Measurements from ENCODE around the gene OSTC.

The OSTC gene

DNA sequence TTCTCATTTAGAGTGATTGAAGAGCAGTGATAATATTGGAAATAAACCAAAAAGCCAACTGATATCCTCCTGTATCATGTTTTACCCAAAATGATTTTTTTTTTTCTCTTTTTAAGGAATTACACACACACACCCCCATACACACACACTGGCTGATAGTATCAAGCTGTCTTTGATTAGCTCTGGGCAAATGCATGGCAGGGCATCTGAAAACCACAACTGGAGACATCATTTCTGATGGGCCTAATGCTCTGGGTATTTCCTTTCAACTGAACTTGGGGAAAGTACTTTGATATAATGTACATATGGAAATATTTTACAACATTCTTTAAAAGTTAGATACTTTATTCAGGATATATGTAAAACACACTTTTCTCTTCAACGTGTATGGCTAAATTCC is 14.2 kb upstream of the OSTC start:
- TF ChIP-seq TAF1 (IDR thresholded peaks at IDR 0.05; ENCODE audit: low read depth, low read length) (no peak), POU2F2 (IDR thresholded peaks at IDR 0.05; ENCODE audit: low read depth, low read length) (no peak), POLR2A (IDR thresholded peaks at IDR 0.05; ENCODE audit: low read depth, low read length) (no peak), PAX5 (IDR thresholded peaks at IDR 0.05; ENCODE audit: insufficient read depth, low read length, severe bottlenecking) (no peak), SPI1 (IDR thresholded peaks at IDR 0.05; ENCODE audit: low read depth, low read length) (no peak), POLR2AphosphoS5 (IDR thresholded peaks at IDR 0.05; ENCODE audit: low read depth, low read length) (no peak)
- DNase-seq (ENCODE audit: insufficient read length, low spot score) (no peak), FAIRE-seq (no peak)

DNA sequence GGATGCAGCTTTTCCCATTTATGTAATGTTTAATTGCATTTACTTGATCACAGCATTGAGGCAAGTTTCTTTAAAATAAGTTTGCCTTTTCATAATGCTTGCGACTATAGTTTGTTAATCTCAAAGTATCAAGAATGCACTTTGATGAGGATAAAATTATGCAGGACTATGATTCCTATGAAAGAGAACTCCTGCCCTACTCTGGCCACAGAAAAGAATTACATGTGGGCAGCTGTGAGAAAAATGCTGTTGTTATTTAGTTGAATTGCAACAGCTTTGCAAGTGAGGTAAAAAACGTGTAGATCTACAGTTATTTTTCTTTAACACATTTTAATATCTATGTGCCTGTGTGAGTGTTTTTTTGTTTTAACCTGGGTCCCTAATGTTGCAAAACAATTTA is 12.5 kb upstream of the OSTC start:
- FAIRE-seq (no peak), DNase-seq (ENCODE audit: insufficient read length, low spot score) (no peak)
- TF ChIP-seq SPI1 (IDR thresholded peaks at IDR 0.05; ENCODE audit: low read depth, low read length) = no peak
- TF ChIP-seq PAX5 (IDR thresholded peaks at IDR 0.05; ENCODE audit: insufficient read depth, low read length, severe bottlenecking) = no peak

DNA sequence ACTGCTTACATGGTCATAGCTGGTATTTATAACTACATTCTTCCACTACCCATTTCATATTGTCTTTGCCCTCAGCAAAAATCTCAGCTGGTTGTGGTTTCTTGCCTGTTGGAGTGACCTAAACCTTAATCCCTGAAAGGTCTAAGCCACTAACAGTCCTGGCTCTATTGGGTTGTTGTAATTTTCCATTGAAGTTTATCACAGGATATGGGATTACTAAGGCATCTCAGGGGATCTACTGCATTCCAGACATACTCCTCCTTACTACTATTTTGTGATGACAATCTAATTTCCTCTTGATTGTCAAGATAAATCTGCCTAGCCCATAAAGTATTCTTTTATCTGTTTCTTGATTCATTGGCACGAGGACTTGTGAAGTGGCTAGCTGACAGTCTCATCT is 6.2 kb upstream of the OSTC start:
- TF ChIP-seq SPI1 (IDR thresholded peaks at IDR 0.05; ENCODE audit: low read depth, low read length) = no peak
- no peak for DNase-seq (ENCODE audit: insufficient read length, low spot score)
- no peak for FAIRE-seq

DNA sequence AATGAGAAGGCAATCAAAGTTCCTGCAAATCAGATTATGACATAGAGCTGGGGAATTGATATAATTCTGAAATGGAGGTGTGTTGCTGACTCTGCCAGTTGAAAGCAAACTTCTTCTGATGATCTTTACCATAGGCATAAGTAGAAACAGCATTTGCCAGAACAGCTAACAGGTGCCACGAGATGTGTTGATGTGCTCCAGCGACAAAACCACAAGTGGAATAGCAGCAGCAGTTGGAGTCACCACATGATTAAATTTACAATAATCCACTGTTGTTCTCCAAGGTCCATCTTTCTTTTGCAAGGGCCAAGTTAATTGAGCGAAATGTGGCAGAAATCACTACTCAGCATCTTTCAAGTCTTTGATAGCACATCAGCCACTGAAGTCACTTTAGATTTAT is 3.7 kb upstream of the OSTC start:
- peak; percentile 20 for FAIRE-seq
- DNase-seq (ENCODE audit: insufficient read length, low spot score) = no peak
- TF ChIP-seq SPI1 (IDR thresholded peaks at IDR 0.05; ENCODE audit: low read depth, low read length) = no peak
- no peak for TF ChIP-seq PAX5 (IDR thresholded peaks at IDR 0.05; ENCODE audit: insufficient read depth, low read length, severe bottlenecking)
- TF ChIP-seq POLR2A (IDR thresholded peaks at IDR 0.05; ENCODE audit: low read depth, low read length) = no peak
- no peak for TF ChIP-seq POU2F2 (IDR thresholded peaks at IDR 0.05; ENCODE audit: low read depth, low read length)
- TF ChIP-seq TAF1 (IDR thresholded peaks at IDR 0.05; ENCODE audit: low read depth, low read length) = no peak
- no peak for TF ChIP-seq POLR2AphosphoS5 (IDR thresholded peaks at IDR 0.05; ENCODE audit: low read depth, low read length)

DNA sequence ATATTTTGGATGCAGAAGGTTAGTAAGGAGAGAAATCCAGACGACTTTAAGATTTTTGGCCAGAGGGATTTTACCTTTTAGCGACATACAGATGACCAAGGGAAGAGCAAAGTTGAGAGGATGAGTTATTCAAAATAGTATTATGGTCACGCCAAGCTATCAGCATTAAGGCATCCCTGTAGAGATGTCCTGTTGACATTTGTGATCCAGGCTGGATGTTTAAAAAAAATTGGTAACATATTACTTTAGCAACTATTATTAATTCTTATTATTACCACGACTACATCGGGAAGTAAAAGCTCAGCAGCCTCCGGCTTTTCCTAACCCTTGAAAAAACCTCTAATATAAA is 562 bp upstream of the OSTC start:
- TF ChIP-seq POLR2AphosphoS5 (IDR thresholded peaks at IDR 0.05; ENCODE audit: low read depth, low read length) (no peak), SPI1 (IDR thresholded peaks at IDR 0.05; ENCODE audit: low read depth, low read length) (no peak), PAX5 (IDR thresholded peaks at IDR 0.05; ENCODE audit: insufficient read depth, low read length, severe bottlenecking) (no peak), TAF1 (IDR thresholded peaks at IDR 0.05; ENCODE audit: low read depth, low read length) (no peak), POU2F2 (IDR thresholded peaks at IDR 0.05; ENCODE audit: low read depth, low read length) (no peak), POLR2A (IDR thresholded peaks at IDR 0.05; ENCODE audit: low read depth, low read length) (no peak)
- DNase-seq (ENCODE audit: insufficient read length, low spot score) = no peak
- FAIRE-seq = no peak

DNA sequence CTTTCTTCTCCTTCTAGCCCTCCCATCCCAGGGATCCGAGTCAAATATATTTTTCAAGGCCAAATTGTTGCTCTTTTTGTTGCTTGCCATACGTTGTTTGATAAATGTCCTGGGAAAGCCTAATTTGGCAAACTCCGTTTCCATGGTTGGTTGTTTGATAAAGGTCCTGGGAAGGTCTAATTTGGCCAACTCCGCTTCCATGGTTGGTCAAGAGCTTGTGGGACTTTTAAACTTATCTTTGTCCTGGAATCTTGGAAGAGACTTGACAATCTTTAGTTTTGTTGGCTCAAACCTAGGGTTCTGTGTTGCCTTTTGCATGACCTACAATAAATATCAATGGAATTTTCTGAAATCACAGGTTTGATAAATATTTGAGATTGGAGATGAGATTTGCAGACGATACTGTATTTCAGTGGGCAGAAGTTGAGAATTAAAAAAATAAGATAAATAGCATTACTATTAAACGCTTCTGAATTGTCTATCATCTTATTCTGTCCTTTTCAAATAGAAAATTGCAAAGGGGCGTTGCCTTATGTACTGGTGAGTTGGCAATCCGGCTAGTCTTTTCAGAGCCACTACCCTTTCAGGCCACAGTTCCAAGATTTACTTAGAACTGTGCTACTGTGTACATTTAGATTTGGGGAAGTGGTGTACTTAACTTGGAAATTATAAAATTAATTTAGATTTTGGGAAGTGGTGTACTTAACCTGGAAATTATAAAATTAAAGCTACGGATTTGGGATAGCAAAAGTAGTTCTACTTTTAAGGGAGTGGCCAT is 804 bp downstream of the OSTC start:
- TF ChIP-seq POLR2A (IDR thresholded peaks at IDR 0.05; ENCODE audit: low read depth, low read length) (no peak), SPI1 (IDR thresholded peaks at IDR 0.05; ENCODE audit: low read depth, low read length) (peak; percentile 29; the same call in 1 of the 2 replicates), POU2F2 (IDR thresholded peaks at IDR 0.05; ENCODE audit: low read depth, low read length) (no peak), TAF1 (IDR thresholded peaks at IDR 0.05; ENCODE audit: low read depth, low read length) (no peak)
- peak; percentile 9 for FAIRE-seq
- no peak for DNase-seq (ENCODE audit: insufficient read length, low spot score)

DNA sequence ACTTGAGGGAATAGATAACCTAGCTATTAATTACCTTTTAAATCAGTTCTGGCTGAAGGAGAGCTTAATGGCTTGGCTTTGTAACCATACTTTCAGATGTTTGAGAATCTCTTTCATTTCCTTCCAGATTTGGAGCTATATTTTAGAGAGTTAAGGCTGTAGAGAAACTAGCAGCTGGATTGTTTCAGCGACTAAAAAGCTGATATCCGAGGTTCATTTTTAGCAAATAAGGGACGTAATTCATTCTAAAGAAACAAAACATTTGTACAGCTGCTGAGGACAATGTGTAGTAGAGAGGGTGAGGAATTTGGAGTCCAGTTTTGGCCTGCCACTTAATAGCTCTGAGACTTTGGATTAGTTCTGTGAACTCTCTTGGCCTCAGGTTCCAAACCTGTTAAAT is 12.2 kb downstream of the OSTC start:
- no peak for FAIRE-seq
- DNase-seq (ENCODE audit: insufficient read length, low spot score) = no peak
- TF ChIP-seq POLR2AphosphoS5 (IDR thresholded peaks at IDR 0.05; ENCODE audit: low read depth, low read length) (no peak), POU2F2 (IDR thresholded peaks at IDR 0.05; ENCODE audit: low read depth, low read length) (no peak), PAX5 (IDR thresholded peaks at IDR 0.05; ENCODE audit: insufficient read depth, low read length, severe bottlenecking) (no peak), POLR2A (IDR thresholded peaks at IDR 0.05; ENCODE audit: low read depth, low read length) (no peak), SPI1 (IDR thresholded peaks at IDR 0.05; ENCODE audit: low read depth, low read length) (no peak), TAF1 (IDR thresholded peaks at IDR 0.05; ENCODE audit: low read depth, low read length) (no peak)

DNA sequence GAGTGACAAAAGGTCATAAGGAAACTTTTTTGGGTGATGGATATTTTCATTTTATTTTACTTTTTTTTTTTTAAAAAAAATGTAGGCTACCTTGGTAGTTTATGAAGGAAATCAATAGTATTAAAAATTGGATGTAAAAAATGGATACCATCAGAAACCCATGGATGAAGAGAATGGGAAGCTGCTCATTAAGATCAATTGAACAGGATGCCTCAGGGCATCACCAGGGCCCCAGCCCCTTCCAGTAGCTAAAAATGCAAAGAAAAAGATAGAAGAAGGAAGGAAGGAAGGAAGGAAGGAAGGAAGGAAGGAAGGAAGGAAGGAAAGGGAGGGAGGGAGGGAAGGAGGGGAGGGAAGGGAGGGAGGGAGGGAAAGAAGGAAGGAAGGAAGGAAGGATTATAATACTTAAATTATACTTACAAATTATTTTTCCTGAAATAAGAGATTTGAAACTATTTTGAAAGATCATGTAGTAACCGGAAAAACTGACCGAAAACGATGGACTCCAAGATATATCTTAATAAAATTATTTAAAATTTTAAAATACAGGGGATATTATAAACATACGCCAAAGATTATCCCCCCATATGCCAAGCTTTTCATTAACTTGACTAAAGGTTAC is 24.1 kb downstream of the OSTC start:
- DNase-seq (ENCODE audit: insufficient read length, low spot score) (no peak), FAIRE-seq (no peak)
- TF ChIP-seq TAF1 (IDR thresholded peaks at IDR 0.05; ENCODE audit: low read depth, low read length) (no peak), POLR2A (IDR thresholded peaks at IDR 0.05; ENCODE audit: low read depth, low read length) (no peak), PAX5 (IDR thresholded peaks at IDR 0.05; ENCODE audit: insufficient read depth, low read length, severe bottlenecking) (no peak), SPI1 (IDR thresholded peaks at IDR 0.05; ENCODE audit: low read depth, low read length) (no peak), POU2F2 (IDR thresholded peaks at IDR 0.05; ENCODE audit: low read depth, low read length) (no peak), POLR2AphosphoS5 (IDR thresholded peaks at IDR 0.05; ENCODE audit: low read depth, low read length) (no peak)

DNA sequence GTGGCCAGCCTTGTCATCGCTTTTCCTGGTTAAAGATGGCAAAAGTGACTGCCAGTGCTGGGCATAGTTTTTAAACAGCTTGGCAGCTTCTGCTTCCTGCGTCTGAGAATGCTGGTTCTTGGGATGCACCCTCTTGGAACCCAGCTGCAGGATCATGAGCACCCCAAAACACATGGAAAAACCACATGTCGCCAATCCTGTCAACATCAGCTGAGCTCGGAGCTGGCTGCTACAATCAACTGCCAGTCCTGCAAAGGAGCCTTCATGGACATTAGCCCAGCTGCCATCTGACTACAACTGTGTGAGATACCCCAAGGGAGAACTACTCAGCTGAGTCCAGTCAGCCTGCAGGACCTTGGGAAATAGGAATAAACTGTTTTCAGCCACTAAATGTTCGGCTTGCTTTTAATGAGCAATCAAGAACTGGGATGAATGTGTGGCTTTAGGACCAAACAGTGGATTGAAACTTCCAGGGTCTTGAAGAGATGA is 31.0 kb downstream of the OSTC start:
- no peak for TF ChIP-seq TAF1 (IDR thresholded peaks at IDR 0.05; ENCODE audit: low read depth, low read length)
- no peak for TF ChIP-seq PAX5 (IDR thresholded peaks at IDR 0.05; ENCODE audit: insufficient read depth, low read length, severe bottlenecking)
- no peak for TF ChIP-seq POU2F2 (IDR thresholded peaks at IDR 0.05; ENCODE audit: low read depth, low read length)
- TF ChIP-seq SPI1 (IDR thresholded peaks at IDR 0.05; ENCODE audit: low read depth, low read length) = no peak
- TF ChIP-seq POLR2AphosphoS5 (IDR thresholded peaks at IDR 0.05; ENCODE audit: low read depth, low read length) = no peak
- TF ChIP-seq POLR2A (IDR thresholded peaks at IDR 0.05; ENCODE audit: low read depth, low read length) = no peak
- DNase-seq (ENCODE audit: insufficient read length, low spot score) (no peak), FAIRE-seq (no peak)

DNA sequence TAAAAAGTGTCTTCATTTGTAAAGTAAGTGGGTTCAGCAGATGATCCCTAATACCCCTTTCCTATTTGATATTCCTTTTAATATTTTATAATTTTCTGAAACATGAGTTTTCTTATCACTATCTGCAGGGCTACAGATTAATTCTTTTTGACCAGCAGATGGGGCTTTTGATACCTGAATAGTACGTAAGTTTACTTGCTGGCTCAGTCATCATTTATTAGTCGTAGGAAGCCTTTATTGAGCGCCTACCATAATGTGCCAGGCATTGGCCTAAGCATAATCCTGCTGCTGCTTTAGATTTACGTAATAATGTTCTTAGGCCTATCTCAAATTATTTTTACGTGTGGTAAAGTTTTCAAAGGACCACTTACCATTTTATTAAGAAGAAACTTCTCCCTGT is 33.1 kb downstream of the OSTC start:
- FAIRE-seq (no peak), DNase-seq (ENCODE audit: insufficient read length, low spot score) (no peak)
- TF ChIP-seq POLR2AphosphoS5 (IDR thresholded peaks at IDR 0.05; ENCODE audit: low read depth, low read length) (no peak), SPI1 (IDR thresholded peaks at IDR 0.05; ENCODE audit: low read depth, low read length) (no peak), TAF1 (IDR thresholded peaks at IDR 0.05; ENCODE audit: low read depth, low read length) (no peak), PAX5 (IDR thresholded peaks at IDR 0.05; ENCODE audit: insufficient read depth, low read length, severe bottlenecking) (no peak), POU2F2 (IDR thresholded peaks at IDR 0.05; ENCODE audit: low read depth, low read length) (no peak), POLR2A (IDR thresholded peaks at IDR 0.05; ENCODE audit: low read depth, low read length) (no peak)
